C4-2B (cell line): ENCODE data around the gene DPP7.

ENCODE experiments used
- ZFX ChIP-seq: fragments of 450-650 bp; IDR thresholded peaks from 2 replicates; pipeline ENCODE4 v1.6.1; 2017
- TF ChIP-seq, protein P1 (sequence below): fragments of 450-650 bp; conservative IDR thresholded peaks from 2 replicates; pipeline ENCODE4 v1.5.1; 2017; ENCODE audit warnings: mild to moderate bottlenecking

- TF ChIP-seq, protein P1, sequence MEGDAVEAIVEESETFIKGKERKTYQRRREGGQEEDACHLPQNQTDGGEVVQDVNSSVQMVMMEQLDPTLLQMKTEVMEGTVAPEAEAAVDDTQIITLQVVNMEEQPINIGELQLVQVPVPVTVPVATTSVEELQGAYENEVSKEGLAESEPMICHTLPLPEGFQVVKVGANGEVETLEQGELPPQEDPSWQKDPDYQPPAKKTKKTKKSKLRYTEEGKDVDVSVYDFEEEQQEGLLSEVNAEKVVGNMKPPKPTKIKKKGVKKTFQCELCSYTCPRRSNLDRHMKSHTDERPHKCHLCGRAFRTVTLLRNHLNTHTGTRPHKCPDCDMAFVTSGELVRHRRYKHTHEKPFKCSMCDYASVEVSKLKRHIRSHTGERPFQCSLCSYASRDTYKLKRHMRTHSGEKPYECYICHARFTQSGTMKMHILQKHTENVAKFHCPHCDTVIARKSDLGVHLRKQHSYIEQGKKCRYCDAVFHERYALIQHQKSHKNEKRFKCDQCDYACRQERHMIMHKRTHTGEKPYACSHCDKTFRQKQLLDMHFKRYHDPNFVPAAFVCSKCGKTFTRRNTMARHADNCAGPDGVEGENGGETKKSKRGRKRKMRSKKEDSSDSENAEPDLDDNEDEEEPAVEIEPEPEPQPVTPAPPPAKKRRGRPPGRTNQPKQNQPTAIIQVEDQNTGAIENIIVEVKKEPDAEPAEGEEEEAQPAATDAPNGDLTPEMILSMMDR: no peak
- no peak for TF ChIP-seq ZFX
Measured at GRCh38 chr9:137140151-137141012, 25.8 kb upstream of the DPP7 start.
